ENCODE measurements around the gene CAPN9. TPM values are rescaled to one million over a fixed set of nuclear protein-coding genes. Genes with fewer than 3 reads are reported as not detected.
A peak's percentile ranks its signal among the peaks of the same experiment; 100 is the strongest.

Gene CAPN9
- total RNA-seq, 1 donor from 2014 or later: 0.72 TPM

DNA sequence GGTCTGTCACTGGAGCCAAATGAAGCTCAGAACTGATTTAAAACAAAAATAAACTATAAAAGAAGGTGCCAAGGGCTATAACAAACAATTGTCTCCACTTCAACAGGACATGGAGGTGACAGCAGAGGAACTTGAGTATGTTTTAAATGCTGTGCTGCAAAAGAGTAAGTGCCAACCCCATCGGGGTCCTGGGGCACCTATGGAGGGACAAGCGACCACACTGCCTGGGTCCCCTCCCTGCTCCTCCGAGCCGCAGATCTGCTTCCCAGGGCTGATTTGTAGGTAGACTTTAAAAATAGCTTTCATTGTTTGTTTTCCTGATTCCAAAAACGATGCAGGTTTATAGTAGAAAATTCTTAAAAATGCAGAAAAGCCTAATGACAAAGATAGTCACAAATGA is 42.8 kb downstream of the CAPN9 start:
- Mint-ChIP-seq H3K4me3 (no peak overlapping the region), H3K9me3 (no peaks in the 10 kb centered on the region), H3K27me3 (no peaks in the 10 kb centered on the region), H3K36me3 (no peaks in the 10 kb centered on the region), H3K27ac (no peak overlapping the region), H3K4me1 (ENCODE audit: unreplicated experiment) (peaks cover under 1% of the 10 kb centered on the region)
- TF ChIP-seq, protein P1, sequence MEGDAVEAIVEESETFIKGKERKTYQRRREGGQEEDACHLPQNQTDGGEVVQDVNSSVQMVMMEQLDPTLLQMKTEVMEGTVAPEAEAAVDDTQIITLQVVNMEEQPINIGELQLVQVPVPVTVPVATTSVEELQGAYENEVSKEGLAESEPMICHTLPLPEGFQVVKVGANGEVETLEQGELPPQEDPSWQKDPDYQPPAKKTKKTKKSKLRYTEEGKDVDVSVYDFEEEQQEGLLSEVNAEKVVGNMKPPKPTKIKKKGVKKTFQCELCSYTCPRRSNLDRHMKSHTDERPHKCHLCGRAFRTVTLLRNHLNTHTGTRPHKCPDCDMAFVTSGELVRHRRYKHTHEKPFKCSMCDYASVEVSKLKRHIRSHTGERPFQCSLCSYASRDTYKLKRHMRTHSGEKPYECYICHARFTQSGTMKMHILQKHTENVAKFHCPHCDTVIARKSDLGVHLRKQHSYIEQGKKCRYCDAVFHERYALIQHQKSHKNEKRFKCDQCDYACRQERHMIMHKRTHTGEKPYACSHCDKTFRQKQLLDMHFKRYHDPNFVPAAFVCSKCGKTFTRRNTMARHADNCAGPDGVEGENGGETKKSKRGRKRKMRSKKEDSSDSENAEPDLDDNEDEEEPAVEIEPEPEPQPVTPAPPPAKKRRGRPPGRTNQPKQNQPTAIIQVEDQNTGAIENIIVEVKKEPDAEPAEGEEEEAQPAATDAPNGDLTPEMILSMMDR (conservative IDR thresholded peaks at IDR 0.05): no peak
- peak; percentile 43 for DNase-seq (ENCODE audit: extremely low spot score, unreplicated experiment)

DNA sequence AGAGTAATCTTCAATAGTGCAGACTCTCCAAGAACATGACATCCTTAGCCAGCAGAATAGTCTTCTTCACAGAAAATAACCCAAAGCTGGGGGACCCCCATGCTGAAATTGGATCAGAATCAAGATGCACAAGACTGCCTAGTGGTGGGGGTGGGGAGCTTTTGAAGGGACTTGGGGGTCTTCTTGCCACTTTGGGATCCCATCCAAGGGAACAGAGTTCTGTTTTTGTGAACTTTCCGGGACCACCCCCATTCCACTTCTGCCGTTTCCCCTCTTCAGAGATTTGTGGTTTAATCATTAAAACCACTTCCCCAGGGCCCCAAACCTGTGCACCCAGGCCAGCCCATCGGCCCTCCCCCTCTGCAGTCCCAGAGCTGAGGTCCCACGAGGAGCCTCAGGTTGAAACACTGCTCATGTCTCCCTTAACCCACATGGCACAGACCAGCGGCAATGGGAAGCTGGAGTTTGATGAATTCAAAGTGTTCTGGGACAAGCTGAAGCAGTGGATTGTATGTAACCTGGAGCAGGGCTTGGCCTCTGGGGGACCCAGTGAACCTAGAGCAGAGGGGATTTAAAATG is 44.9 kb downstream of the CAPN9 start:
- TF ChIP-seq, protein P1 (conservative IDR thresholded peaks at IDR 0.05): no peak
- Mint-ChIP-seq H3K36me3 (no peaks in the 10 kb centered on the region), H3K27me3 (no peaks in the 10 kb centered on the region), H3K4me3 (no peak overlapping the region), H3K9me3 (no peaks in the 10 kb centered on the region), H3K4me1 (ENCODE audit: unreplicated experiment) (peaks cover 5% of the 10 kb centered on the region), H3K27ac (no peak overlapping the region)
- DNase-seq (ENCODE audit: extremely low spot score, unreplicated experiment): peak; percentile 57

DNA sequence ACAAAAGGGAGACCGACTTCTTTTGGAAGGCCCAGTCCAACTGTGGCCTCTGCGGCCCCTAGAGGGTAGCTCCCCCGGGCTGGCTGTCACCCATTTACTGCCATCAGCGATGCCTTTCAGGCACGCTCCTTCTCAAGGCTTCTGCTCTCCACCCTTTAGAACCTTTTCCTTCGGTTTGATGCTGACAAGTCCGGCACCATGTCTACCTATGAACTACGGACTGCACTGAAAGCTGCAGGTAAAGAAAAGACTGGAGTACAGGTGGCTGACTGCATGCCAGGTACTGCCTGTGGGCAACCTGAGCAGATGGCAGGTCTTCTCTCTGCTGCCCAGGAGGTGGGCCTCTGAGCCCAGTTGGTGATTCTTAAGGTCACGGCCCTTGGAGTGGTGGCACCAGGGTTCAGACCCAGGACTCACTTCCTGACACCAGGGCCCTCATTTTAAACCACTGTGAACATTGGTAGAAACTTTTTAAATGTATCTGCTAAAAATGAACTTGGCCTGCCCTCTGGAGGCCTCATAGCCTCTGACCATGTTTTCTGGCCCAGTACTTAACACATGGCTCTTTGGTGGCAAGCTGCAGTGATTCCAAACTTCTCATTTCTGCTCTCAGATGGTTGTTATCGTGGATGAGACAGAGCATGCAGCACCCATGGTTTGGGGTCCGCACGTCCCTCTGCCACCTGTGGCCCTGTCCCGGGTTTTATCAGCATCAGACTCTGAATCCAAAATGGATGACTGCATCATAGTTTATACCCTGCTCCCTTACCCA is 45.7 kb downstream of the CAPN9 start:
- no peak overlapping the region for H3K4me3 Mint-ChIP-seq
- no peak overlapping the region for H3K27ac Mint-ChIP-seq
- H3K36me3 Mint-ChIP-seq: no peaks in the 10 kb centered on the region
- TF ChIP-seq, protein P1 (conservative IDR thresholded peaks at IDR 0.05): peak; percentile 40
- H3K9me3 Mint-ChIP-seq: no peaks in the 10 kb centered on the region
- peaks cover 11% of the 10 kb centered on the region for H3K4me1 Mint-ChIP-seq (ENCODE audit: unreplicated experiment)
- peak; percentile 62 for DNase-seq (ENCODE audit: extremely low spot score, unreplicated experiment)
- H3K27me3 Mint-ChIP-seq: no peaks in the 10 kb centered on the region

DNA sequence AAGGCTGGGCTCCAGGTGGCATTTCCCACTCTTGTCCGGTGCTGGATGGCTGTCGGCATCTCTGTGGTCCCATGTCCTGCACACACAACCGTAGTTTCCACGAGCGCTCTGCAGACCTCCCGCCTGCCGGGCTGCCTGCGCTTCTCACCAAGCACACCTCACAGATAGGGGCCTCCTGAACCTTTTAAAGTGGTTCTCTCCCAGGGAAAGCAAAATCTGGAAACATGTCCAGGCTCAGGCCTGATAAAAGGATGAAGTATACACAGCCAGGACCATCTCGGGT is 46.2 kb downstream of the CAPN9 start:
- peak; percentile 50 for DNase-seq (ENCODE audit: extremely low spot score, unreplicated experiment)
- Mint-ChIP-seq H3K36me3 (no peaks in the 10 kb centered on the region), H3K27me3 (no peaks in the 10 kb centered on the region), H3K4me1 (ENCODE audit: unreplicated experiment) (peaks cover 17% of the 10 kb centered on the region), H3K4me3 (no peak overlapping the region), H3K9me3 (no peaks in the 10 kb centered on the region), H3K27ac (no peak overlapping the region)
- TF ChIP-seq, protein P1 (conservative IDR thresholded peaks at IDR 0.05): no peak

DNA sequence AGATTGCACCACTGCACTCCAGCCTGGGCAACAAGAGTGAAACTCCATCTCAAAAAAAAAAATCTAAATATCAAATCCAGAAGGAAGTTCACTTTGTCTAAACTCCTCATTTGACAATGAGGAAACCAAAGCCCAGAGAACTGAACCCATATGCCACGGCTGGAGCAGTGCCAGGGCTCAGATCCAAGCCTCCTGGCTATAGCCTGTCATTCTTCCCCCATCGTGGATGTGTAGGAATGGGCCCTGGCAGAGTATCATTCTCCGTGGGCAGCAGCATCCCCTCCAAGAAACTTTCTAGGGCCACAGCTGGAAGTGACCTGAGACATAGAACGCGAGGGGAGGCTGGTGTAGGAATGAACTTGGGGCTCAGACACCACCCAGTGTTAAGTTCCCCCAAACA is 47.2 kb downstream of the CAPN9 start:
- Mint-ChIP-seq H3K36me3 (no peaks in the 10 kb centered on the region), H3K4me1 (ENCODE audit: unreplicated experiment) (peaks cover 18% of the 10 kb centered on the region), H3K27ac (no peak overlapping the region), H3K27me3 (no peaks in the 10 kb centered on the region), H3K4me3 (no peak overlapping the region), H3K9me3 (no peaks in the 10 kb centered on the region)
- TF ChIP-seq, protein P1 (conservative IDR thresholded peaks at IDR 0.05): no peak
- DNase-seq (ENCODE audit: extremely low spot score, unreplicated experiment): peak; percentile 52
